ENCODE measurements around the gene ANKRD20A1. TPM values are rescaled to one million over a fixed set of nuclear protein-coding genes. Genes with fewer than 3 reads are reported as not detected.
"Not testable (repeated sequence)": the region's sequence is repeated elsewhere in the genome, so short reads cannot be mapped to it uniquely, and the experiment has no call there.

The ANKRD20A1 gene
- total RNA-seq (2014; rRNA removed; shearing (Covaris generic); ENCODE audit: low replicate concordance): not detected in 2 replicates

GRCh38 chr9:67858871-67859270 lies at the start of gene ANKRD20A1:
Gene ANKRD20A1, plus strand, starts transcription at chr9:67858931. Its CDS starts 496 bp downstream, at chr9:67859427.
- in situ Hi-C loops (cut with HindIII; ENCODE audit: low pct_unique_long_range_greater_than_20kb, low sequenced_read_pairs); DNase-seq (ENCODE audit: low read depth): not testable (repeated sequence)

DNA sequence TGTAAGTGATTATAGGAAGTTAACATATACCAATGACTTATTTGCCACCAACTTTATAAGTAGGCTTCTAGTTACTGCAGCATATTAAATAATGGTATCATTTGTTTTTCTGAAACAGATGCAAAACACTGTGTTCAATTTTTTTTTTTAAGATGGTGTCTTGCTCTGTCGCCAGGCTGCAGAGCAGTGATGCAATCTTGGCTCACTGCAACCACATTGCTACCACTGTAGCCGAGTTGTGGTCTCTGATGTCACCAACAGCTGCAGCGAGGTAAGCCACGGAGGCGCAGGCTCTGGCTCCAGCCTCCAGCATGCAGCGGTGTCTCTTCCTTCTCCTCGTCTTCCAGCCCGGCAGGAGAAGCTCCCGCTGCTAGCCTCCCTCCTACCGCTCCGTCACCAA lies 26.6 kb upstream of the ANKRD20A1 start:
- in situ Hi-C loops (cut with HindIII; ENCODE audit: low pct_unique_long_range_greater_than_20kb, low sequenced_read_pairs); DNase-seq (ENCODE audit: low read depth): not testable (repeated sequence)

All from Caki2 (cell line).